GM21526 (cell line): ENCODE measurements around the gene DLG4.

ENCODE experiments used
- ATAC-seq: cut with Tn5 transposase; IDR thresholded peaks from one replicate; pipeline ENCODE4 v1.9.1; 2021; ENCODE audit warnings: moderate library complexity; ENCODE audit not compliant: unreplicated experiment, low FRiP score

DLG4 gene

GRCh38 chr17:7219812-7220592 lies at the start of gene DLG4, which contains the start of gene ACADVL:
Gene DLG4, minus strand, starts transcription at chr17:7219836.
Gene ACADVL, plus strand, starts transcription at chr17:7219938. Its CDS starts 47 bp downstream, at chr17:7219985.
- ATAC-seq, result no peak

GRCh38 chr17:7266784-7267183 lies 47.1 kb upstream of the DLG4 start:
- ATAC-seq, result no peak

DNA sequence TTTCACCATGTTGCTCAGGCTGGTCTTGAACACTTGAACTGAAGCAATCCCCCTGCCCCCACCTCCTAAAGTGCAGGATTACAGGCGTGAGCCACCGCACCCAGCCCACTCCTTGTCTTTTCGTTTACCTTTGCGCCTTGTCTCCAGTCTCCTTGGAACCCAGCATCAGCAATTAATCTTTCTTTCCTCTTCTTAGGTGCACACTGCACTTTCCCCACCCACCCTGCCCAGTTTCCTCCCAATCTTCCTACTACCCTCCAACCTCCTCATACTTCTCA lies 44.1 kb upstream of the DLG4 start:
- no peak for ATAC-seq

GRCh38 chr17:7262935-7263800 lies 43.5 kb upstream of the DLG4 start:
- ATAC-seq, result no peak

DNA sequence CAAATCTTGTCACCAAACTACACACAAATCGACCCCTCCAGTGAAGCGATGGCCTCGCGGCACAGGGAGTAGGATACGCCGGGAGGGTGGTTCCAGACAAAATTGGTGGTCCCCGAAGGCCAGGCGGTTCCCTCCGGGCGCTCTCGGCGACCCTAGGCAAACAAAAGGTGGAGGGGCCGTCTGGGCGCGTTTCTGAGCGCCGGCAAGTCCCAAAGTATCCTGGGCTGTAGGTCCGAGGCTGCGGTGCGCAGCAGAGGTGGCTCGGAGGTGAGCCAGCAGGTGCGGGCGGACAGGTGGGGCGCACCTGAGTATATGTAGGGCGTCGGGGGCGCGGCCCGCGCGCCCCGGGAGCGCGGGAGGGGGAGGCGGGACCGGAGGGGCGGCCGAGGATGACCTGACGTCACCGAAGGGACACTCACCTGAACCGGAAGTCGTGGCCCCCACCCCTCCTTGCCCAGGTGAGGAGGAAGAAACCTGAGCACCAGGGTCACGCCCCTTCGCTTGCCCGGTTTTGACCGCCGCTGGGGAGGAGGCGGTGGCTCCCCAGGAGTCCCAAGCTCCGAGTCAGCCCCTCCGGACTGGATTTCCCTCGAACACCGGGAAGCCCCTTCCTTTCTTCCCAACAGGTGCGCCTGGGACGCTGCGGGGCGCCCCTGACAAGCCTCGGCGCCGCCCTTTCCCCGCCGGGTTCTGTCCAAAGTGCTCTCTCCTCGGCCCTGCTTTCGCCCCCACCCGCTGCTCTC lies 42.7 kb upstream of the DLG4 start, which contains the start of gene CLDN7:
CLDN7 (minus strand) TSS at position 287 of the 743 bp plus-strand sequence. CDS start 435 bp downstream, outside the sequence.
- ATAC-seq, result no peak

- no peak for ATAC-seq
Measured at GRCh38 chr17:7261379-7262191, 41.9 kb upstream of the DLG4 start.

GRCh38 chr17:7260651-7261378 lies 41.2 kb upstream of the DLG4 start:
- no peak for ATAC-seq

DNA sequence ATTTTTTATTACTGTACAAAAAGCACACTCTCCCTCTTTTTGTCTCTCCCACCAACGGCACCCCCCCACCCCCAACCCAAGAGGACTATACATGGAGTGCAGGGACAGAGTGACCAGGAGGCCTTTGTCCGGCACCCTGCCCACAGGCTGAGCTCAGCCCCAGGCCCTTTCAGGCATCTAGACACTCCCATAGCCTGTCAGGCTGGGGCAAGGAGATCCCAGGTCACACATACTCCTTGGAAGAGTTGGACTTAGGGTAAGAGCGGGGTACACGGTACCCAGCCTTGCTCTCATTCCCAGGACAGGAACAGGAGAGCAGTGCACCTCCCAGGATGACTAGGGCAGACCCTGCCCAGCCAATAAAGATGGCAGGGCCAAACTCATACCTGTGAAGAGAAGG lies 40.5 kb upstream of the DLG4 start:
- ATAC-seq, result no peak

DNA sequence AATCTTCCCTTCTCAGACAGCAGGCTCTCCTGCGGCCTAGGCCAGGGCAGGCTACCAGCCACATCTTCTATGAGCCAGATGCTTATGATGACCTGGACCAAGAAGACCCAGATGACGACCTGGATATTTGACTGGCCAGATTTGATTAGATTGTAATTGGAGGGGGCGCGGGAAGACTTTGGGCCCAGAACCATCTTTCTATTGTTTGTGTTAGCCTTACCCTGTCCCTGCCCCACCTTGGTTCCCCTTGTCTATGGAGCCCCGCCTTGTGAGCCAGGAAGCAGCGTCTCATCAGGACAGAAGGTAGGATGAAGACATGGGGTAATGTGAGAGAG lies 39.9 kb upstream of the DLG4 start:
- no peak for ATAC-seq

DNA sequence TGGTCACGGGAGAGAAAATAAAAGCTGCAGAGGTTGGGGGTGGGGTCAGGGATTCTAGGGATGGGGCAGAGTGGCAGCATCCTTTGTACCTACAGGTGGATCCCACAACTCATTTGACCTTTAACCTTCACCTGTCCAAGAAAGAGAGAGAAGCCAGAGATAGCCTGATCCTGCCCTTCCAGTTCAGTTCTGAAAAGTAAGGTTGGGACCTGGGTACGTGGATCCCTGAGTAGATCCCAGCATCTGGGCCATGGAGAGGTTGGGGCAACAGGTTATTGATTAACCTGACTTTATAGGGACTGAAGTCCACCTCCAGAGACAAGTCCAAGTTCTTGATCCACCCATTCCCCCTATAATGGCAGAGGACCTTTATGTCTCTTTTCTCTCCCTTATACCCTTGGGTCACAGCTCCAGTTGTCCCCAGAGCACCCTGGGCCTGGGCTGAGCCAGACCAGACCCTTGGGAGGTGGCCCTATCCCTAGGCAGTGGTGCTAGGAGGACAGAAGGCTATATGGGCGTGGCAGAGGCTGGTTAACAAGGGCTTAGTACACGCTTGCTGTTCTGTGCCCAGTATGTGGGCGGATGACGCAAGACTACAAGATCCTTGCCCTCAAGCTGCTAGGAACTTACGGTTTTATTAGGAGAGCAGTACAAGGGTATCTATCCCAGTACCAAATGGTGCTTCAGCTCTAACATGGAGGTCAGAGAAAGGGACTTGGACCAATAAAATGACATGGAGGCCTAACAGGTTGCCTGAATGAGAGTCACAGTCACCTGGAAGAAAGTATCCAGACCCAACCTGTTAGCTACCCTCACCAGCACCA lies 39.3 kb upstream of the DLG4 start:
- no peak for ATAC-seq

DNA sequence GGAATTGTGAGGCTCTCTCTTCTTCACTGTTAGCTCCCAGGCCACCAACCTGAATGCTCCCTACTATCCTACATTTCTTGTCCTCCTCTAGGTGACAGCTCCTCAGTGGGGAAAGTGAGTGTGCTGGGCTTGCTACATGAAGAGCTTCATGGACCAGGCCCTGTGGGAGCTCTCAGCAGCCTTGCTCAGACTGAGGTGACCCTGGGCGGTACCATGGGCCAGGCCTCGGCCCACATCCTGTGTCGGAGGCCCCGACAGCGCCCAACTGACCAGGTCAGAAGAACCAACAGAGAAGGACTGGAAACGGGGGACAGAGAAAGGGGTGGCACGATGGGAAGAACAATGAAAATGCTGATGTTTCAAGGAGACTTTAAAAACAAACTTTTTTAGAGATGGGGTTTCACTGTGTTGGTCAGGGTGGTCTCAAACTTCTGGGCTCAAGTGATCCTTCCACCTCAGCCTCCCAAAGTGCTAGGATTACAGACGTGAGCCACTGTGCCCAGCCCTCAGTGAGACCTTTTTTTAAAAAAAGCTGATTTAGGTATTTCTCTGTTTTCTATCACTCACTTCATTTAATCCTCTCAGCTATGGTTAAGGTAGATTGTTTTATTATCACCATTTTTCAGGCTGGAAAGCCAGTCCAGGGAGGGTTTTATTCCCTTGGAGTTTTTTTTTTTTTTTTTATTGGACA lies 37.3 kb upstream of the DLG4 start:
- no peak for ATAC-seq

DNA sequence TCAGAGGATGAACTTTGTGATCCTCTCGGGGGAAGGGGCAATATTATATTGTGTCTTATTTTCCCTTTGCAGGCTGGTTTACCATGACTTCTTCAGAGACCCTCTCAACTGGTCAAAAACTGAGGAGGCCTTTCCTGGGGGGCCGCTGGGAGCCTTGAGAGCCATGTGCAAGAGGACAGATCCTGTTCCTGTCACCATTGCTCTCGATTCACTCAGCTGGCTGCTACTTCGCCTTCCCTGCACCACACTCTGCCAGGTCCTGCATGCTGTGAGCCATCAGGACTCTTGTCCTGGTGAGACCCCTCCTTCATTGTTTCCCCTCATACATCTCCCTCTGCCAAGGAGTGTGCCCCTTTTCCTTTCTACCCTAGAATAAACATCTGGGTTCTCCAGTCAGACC lies 34.9 kb upstream of the DLG4 start:
- no peak for ATAC-seq

DNA sequence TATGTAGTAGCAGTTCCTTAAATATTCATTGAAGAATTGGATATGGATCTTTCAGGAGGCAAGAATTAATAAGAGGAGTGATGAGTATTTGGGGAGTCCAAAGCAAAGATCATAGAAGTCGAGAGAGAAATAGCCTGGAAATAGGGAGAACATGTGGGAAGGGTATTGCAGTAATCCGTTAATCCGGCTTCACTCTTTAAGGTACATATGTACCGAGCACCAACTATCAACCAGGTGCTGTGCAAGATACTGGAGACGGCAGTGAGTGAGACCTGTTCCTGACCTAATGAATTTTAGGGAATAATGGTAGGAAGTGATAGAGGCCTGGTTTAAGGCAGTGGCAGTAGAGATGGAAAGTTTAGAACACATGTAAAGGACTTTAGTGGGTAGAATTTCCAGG lies 33.4 kb upstream of the DLG4 start:
- ATAC-seq, result no peak

- ATAC-seq, result peak; percentile 34
Measured at GRCh38 chr17:7252176-7253043, 32.8 kb upstream of the DLG4 start, which contains the start of gene ELP5. Gene ELP5, plus strand, starts transcription at chr17:7252215. Its CDS starts 336 bp downstream, at chr17:7252551.

DNA sequence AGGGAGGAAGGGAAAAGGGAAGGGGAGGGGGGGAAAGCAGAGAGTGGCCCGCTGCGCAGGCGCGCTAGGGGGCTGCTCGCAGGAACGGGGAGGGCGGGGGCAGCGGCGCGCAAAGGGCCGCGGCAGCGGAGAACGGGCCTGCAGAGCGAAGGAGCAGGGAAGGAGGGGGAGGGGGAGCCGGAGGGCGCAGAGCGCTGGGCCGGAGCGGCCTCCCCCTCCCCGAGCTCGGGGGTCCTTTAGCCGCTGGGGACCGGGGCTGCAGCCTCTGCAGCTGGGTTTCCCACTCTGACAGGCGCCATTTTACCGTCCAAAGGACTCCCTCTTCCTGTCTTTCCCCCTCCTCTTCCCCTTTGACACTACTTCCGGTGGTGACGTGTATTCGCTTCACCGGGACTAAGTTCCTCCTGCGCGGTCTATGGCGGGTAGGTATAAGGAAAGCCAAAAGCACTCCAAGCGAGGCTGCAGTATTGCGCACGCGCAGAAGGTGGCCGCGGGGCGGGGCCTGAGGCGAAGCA lies 32.1 kb upstream of the DLG4 start, which contains the start of gene CTDNEP1:
CTDNEP1 (minus strand) TSS at position 74 of the 515 bp plus-strand sequence. CDS start 438 bp downstream, outside the sequence.
- peak; percentile 63 for ATAC-seq

- no peak for ATAC-seq
Measured at GRCh38 chr17:7250695-7251627, 31.3 kb upstream of the DLG4 start.
